ENCODE data around the gene ZNF654. TPM values are rescaled to one million over a fixed set of nuclear protein-coding genes. Genes with fewer than 3 reads are reported as not detected.

The ZNF654 gene
- total RNA-seq, 1 experiment from 2014 or later, result 5.0 TPM

GRCh38 chr3:88044411-88044810 is 14.6 kb upstream of the ZNF654 start:
- no TSS peak for BruUV-seq (replicated peaks)
- Histone ChIP-seq H3K4me3 (ENCODE audit: low read length) (no peak overlapping the region), H3K9me2 (replicated peaks; ENCODE audit: low read length) (no peaks in the 10 kb centered on the region), H3K36me3 (ENCODE audit: low read depth, low read length) (no peaks in the 10 kb centered on the region), H3K27ac (ENCODE audit: low read length) (no peak overlapping the region), H3F3A (ENCODE audit: low read length, unreplicated experiment) (no peaks in the 10 kb centered on the region), H4K20me1 (ENCODE audit: low read length) (no peaks in the 10 kb centered on the region), H3K4me1 (ENCODE audit: insufficient read depth, low read length) (no peaks in the 10 kb centered on the region), H3K9me3 (ENCODE audit: low read length) (no peaks in the 10 kb centered on the region), H2AFZ (ENCODE audit: low read length) (no peak overlapping the region), H3K27me3 (ENCODE audit: low read length) (no peaks in the 10 kb centered on the region), H3K4me2 (ENCODE audit: low read length) (no peak overlapping the region), H3K79me2 (ENCODE audit: low read length) (no peaks in the 10 kb centered on the region), H3K9ac (ENCODE audit: low read length) (no peak overlapping the region)
- no peak for DNase-seq
- no peak for ATAC-seq
- intact Hi-C loops (cut with micrococcal nuclease), result no loop called here
- TF ChIP-seq, protein P1, sequence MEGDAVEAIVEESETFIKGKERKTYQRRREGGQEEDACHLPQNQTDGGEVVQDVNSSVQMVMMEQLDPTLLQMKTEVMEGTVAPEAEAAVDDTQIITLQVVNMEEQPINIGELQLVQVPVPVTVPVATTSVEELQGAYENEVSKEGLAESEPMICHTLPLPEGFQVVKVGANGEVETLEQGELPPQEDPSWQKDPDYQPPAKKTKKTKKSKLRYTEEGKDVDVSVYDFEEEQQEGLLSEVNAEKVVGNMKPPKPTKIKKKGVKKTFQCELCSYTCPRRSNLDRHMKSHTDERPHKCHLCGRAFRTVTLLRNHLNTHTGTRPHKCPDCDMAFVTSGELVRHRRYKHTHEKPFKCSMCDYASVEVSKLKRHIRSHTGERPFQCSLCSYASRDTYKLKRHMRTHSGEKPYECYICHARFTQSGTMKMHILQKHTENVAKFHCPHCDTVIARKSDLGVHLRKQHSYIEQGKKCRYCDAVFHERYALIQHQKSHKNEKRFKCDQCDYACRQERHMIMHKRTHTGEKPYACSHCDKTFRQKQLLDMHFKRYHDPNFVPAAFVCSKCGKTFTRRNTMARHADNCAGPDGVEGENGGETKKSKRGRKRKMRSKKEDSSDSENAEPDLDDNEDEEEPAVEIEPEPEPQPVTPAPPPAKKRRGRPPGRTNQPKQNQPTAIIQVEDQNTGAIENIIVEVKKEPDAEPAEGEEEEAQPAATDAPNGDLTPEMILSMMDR (conservative IDR thresholded peaks at IDR 0.05; ENCODE audit: low read depth, low read length), result no peak
- TF ChIP-seq EZH2phosphoT487 (IDR thresholded peaks at IDR 0.05; ENCODE audit: borderline replicate concordance, low read length), result no peak
- TF ChIP-seq EZH2 (IDR thresholded peaks at IDR 0.05; ENCODE audit: low read length, unreplicated experiment), result no peak
- ChIA-PET CTCF (no interaction called here), POLR2A (ENCODE audit: unreplicated experiment) (interaction anchor here (0.6 kb wide), 1 partner anchor 1080 kb away, joined by 4 read pairs; no protein-coding TSS in a partner anchor)

GRCh38 chr3:88046766-88047165 is 12.3 kb upstream of the ZNF654 start:
- Histone ChIP-seq H3K79me2 (ENCODE audit: low read length) (no peaks in the 10 kb centered on the region), H3K9ac (ENCODE audit: low read length) (no peak overlapping the region), H3K4me3 (ENCODE audit: low read length) (no peak overlapping the region), H3K27me3 (ENCODE audit: low read length) (no peaks in the 10 kb centered on the region), H3K9me3 (ENCODE audit: low read length) (no peaks in the 10 kb centered on the region), H3K36me3 (ENCODE audit: low read depth, low read length) (no peaks in the 10 kb centered on the region), H3K27ac (ENCODE audit: low read length) (no peak overlapping the region), H3K4me2 (ENCODE audit: low read length) (no peak overlapping the region), H2AFZ (ENCODE audit: low read length) (no peak overlapping the region), H4K20me1 (ENCODE audit: low read length) (no peaks in the 10 kb centered on the region), H3F3A (ENCODE audit: low read length, unreplicated experiment) (no peaks in the 10 kb centered on the region), H3K9me2 (replicated peaks; ENCODE audit: low read length) (no peaks in the 10 kb centered on the region), H3K4me1 (ENCODE audit: insufficient read depth, low read length) (no peaks in the 10 kb centered on the region)
- ATAC-seq (no peak), DNase-seq (no peak)
- ChIA-PET POLR2A (ENCODE audit: unreplicated experiment) (no interaction called here), CTCF (no interaction called here)
- BruUV-seq (replicated peaks), result no TSS peak
- TF ChIP-seq EZH2phosphoT487 (IDR thresholded peaks at IDR 0.05; ENCODE audit: borderline replicate concordance, low read length) (no peak), EZH2 (IDR thresholded peaks at IDR 0.05; ENCODE audit: low read length, unreplicated experiment) (no peak)
- TF ChIP-seq, protein P1 (conservative IDR thresholded peaks at IDR 0.05; ENCODE audit: low read depth, low read length), result no peak
- intact Hi-C loops (cut with micrococcal nuclease), result no loop called here

- peak overlapping the region; percentile 87 for H3K4me2 ChIP-seq (ENCODE audit: low read length)
- no peaks in the 10 kb centered on the region for H3K27me3 ChIP-seq (ENCODE audit: low read length)
- H4K20me1 ChIP-seq (ENCODE audit: low read length), result peaks cover 27% of the 10 kb centered on the region
- ChIA-PET POLR2A (ENCODE audit: unreplicated experiment) (no interaction called here), CTCF (interaction anchor here (0.6 kb wide), 1 partner anchor 55 kb away, joined by 3 read pairs; no protein-coding TSS in a partner anchor)
- H2AFZ ChIP-seq (ENCODE audit: low read length), result peak overlapping the region; percentile 81
- H3K79me2 ChIP-seq (ENCODE audit: low read length), result peaks cover 66% of the 10 kb centered on the region
- no peaks in the 10 kb centered on the region for H3F3A ChIP-seq (ENCODE audit: low read length, unreplicated experiment)
- intact Hi-C loops (cut with micrococcal nuclease), result loop anchor here (1.0 to 2.0 kb wide), 2 partner anchors 25 to 56 kb away; no protein-coding TSS in a partner anchor
- H3K36me3 ChIP-seq (ENCODE audit: low read depth, low read length), result peaks cover 22% of the 10 kb centered on the region
- no peak for DNase-seq
- TF ChIP-seq, protein P1 (conservative IDR thresholded peaks at IDR 0.05; ENCODE audit: low read depth, low read length), result no peak; the same call in 1 of the 2 replicates
- no peak for TF ChIP-seq EZH2phosphoT487 (IDR thresholded peaks at IDR 0.05; ENCODE audit: borderline replicate concordance, low read length)
- TF ChIP-seq EZH2 (IDR thresholded peaks at IDR 0.05; ENCODE audit: low read length, unreplicated experiment), result no peak
- H3K27ac ChIP-seq (ENCODE audit: low read length), result 0 out of 2 replicates have a peak overlapping the region, but pooled peaks have one; percentile 71
- H3K4me3 ChIP-seq (ENCODE audit: low read length), result peak overlapping the region; percentile 96
- peaks cover 29% of the 10 kb centered on the region for H3K4me1 ChIP-seq (ENCODE audit: insufficient read depth, low read length)
- ATAC-seq, result no peak
- H3K9me2 ChIP-seq (replicated peaks; ENCODE audit: low read length), result no peaks in the 10 kb centered on the region
- BruUV-seq (replicated peaks), result TSS peak; percentile 55
- no peaks in the 10 kb centered on the region for H3K9me3 ChIP-seq (ENCODE audit: low read length)
- H3K9ac ChIP-seq (ENCODE audit: low read length), result peak overlapping the region; percentile 87
Observed at GRCh38 chr3:88057630-88058305, 1.3 kb upstream of the ZNF654 start.

Measured in PC-3 (cell line).